Fibroblast of lung (primary cell): ENCODE results near the gene HSPB8. TPM values are rescaled to one million over a fixed set of nuclear protein-coding genes. Genes with fewer than 3 reads are reported as not detected.
"Not testable (repeated sequence)": the region's sequence is repeated elsewhere in the genome, so short reads cannot be mapped to it uniquely, and the experiment has no call there.

Source experiments
- DNase-seq, 2 donors: peaks; one replicate each; pipeline versions ENCODE4 v3.0.0 to v3.0.0-alpha.2; 2010; ENCODE audit warnings: low read depth in 2 of 2
- H2AFZ ChIP-seq: 2 replicates; pipeline ENCODE4 v1.5.1; 2012; ENCODE audit warnings: low read length, control low read depth, inconsistent platforms
- H3K27ac ChIP-seq: 2 replicates; pipeline ENCODE4 v1.5.1; 2011; ENCODE audit warnings: low read length, control low read depth; ENCODE audit not compliant: insufficient read depth
- H3K27me3 ChIP-seq: 2 replicates; pipeline ENCODE4 v1.5.1; 2011; ENCODE audit warnings: mild to moderate bottlenecking, low read length; ENCODE audit not compliant: control insufficient read depth, insufficient read depth
- H3K36me3 ChIP-seq: 2 replicates; pipeline ENCODE4 v1.5.1; 2011; ENCODE audit warnings: low read length; ENCODE audit not compliant: control insufficient read depth, insufficient read depth
- H3K4me1 ChIP-seq: 2 replicates; pipeline ENCODE4 v1.5.1; 2011; ENCODE audit warnings: low read length; ENCODE audit not compliant: control insufficient read depth, insufficient read depth; ENCODE audit errors: extremely low read depth
- H3K4me2 ChIP-seq: 2 replicates; pipeline ENCODE4 v1.5.1; 2011; ENCODE audit warnings: low read length, control low read depth; ENCODE audit not compliant: insufficient read depth; ENCODE audit errors: extremely low read depth
- H3K4me3 ChIP-seq, 4 experiments: fragments of 200-600 bp in 1 of 4; sonication (generic) in 1 of 4; replicated peaks in 1 of 4; 2 replicates each; pipeline ENCODE4 v1.5.1; 2011 to 2016; ENCODE audit warnings: low read length in 4 of 4, low read depth in 3 of 4, mild to moderate bottlenecking in 3 of 4, control low read depth in 2 of 4, inconsistent platforms in 1 of 4, mixed read lengths in 1 of 4; ENCODE audit not compliant: insufficient read depth in 1 of 4; ENCODE audit errors: control extremely low read depth in 1 of 4
- H3K79me2 ChIP-seq: 2 replicates; pipeline ENCODE4 v1.5.1; 2012; ENCODE audit warnings: mild to moderate bottlenecking, low read length, inconsistent platforms; ENCODE audit not compliant: control insufficient read depth, insufficient read depth
- H3K9ac ChIP-seq: 2 replicates; pipeline ENCODE4 v1.5.1; 2011; ENCODE audit warnings: mild to moderate bottlenecking, low read length, control low read depth; ENCODE audit not compliant: insufficient read depth
- H3K9me3 ChIP-seq: 2 replicates; pipeline ENCODE4 v1.5.1; 2012; ENCODE audit warnings: low read depth, low read length; ENCODE audit not compliant: control insufficient read depth, insufficient read depth
- H4K20me1 ChIP-seq: 2 replicates; pipeline ENCODE4 v1.5.1; 2011; ENCODE audit warnings: low read length; ENCODE audit not compliant: control insufficient read depth, insufficient read depth; ENCODE audit errors: extremely low read depth
- CTCF ChIP-seq, 2 donors: IDR thresholded peaks in 1 of 2; conservative IDR thresholded peaks in 1 of 2; 1 replicate in 1 of 2; 2 replicates in 1 of 2; pipeline ENCODE4 v1.5.1; 2011 to 2012; ENCODE audit warnings: low read length in 2 of 2, control low read depth in 1 of 2, inconsistent platforms in 1 of 2, low read depth in 1 of 2, mild to moderate bottlenecking in 1 of 2
- EZH2 ChIP-seq: IDR thresholded peaks from 2 replicates; pipeline ENCODE4 v1.5.1; 2012; ENCODE audit warnings: low read length, control low read depth, mild to moderate bottlenecking; ENCODE audit errors: missing control alignments
- polyA plus RNA-seq, 2 donors: library from polyadenylated mRNA; depleted of rRNA in 1 of 2; stranded (reverse) in 1 of 2; unstranded in 1 of 2; fragments of >200 nt; gene quantifications; 2 replicates each; pipeline ENCODE4 v1.2.1, GENCODE V29; 2011 to 2012; ENCODE audit warnings: missing spikeins in 1 of 2
- total RNA-seq: library from RNA; depleted of rRNA; stranded (reverse); fragments of >200 nt; gene quantifications from 2 replicates; pipeline ENCODE4 v1.2.1, GENCODE V29; 2014

Gene HSPB8
- total and polyA plus RNA-seq, 2 donors (not counting 1 experiment from before 2014, with no cell fraction given) = 23.8 to 42.4 TPM

- H3K79me2 ChIP-seq = no peaks in the 10 kb centered on the region
- H2AFZ ChIP-seq = no peak overlapping the region
- DNase-seq = no peak
- H3K36me3 ChIP-seq = no peaks in the 10 kb centered on the region
- H3K27ac ChIP-seq = no peak overlapping the region
- no peak for TF ChIP-seq EZH2
- TF ChIP-seq CTCF (conservative IDR thresholded peaks at IDR 0.05 in 1 of 2, IDR thresholded peaks at IDR 0.05 in 1 of 2; ENCODE audit: low read depth in 1 of 2, low read length in 2 of 2) = no peak
- no peak overlapping the region for H3K4me2 ChIP-seq
- no peaks in the 10 kb centered on the region for H3K4me1 ChIP-seq
- H3K9ac ChIP-seq = no peak overlapping the region
- H4K20me1 ChIP-seq = no peaks in the 10 kb centered on the region
- H3K9me3 ChIP-seq = no peaks in the 10 kb centered on the region
- H3K4me3 ChIP-seq = no peak overlapping the region
- H3K27me3 ChIP-seq = no peaks in the 10 kb centered on the region
These were observed 33.2 kb downstream of the HSPB8 start for GRCh38 chr12:119211884-119212283.

GRCh38 chr12:119216084-119216483 is 37.4 kb downstream of the HSPB8 start:
- Histone ChIP-seq H3K36me3 (no peaks in the 10 kb centered on the region), H3K27ac (no peak overlapping the region), H2AFZ (no peak overlapping the region), H3K4me3 (no peak overlapping the region), H3K9me3 (no peaks in the 10 kb centered on the region), H3K4me2 (no peak overlapping the region), H3K27me3 (no peaks in the 10 kb centered on the region), H4K20me1 (no peaks in the 10 kb centered on the region), H3K4me1 (no peaks in the 10 kb centered on the region), H3K79me2 (no peaks in the 10 kb centered on the region), H3K9ac (no peak overlapping the region)
- TF ChIP-seq EZH2 (no peak), CTCF (conservative IDR thresholded peaks at IDR 0.05 in 1 of 2, IDR thresholded peaks at IDR 0.05 in 1 of 2; ENCODE audit: low read depth in 1 of 2, low read length in 2 of 2) (no peak)
- no peak for DNase-seq

GRCh38 chr12:119218875-119219274 is 40.1 kb downstream of the HSPB8 start:
- not testable (repeated sequence) for H3K27ac ChIP-seq, H4K20me1 ChIP-seq, H3K36me3 ChIP-seq, H2AFZ ChIP-seq, DNase-seq, H3K9me3 ChIP-seq, H3K9ac ChIP-seq, H3K4me1 ChIP-seq, H3K4me3 ChIP-seq, H3K79me2 ChIP-seq, H3K27me3 ChIP-seq, H3K4me2 ChIP-seq
